MM.1S (cell line): Measurements from ENCODE around the gene SAMD4A.

ENCODE experiments used
- DNase-seq: peaks from one replicate; pipeline ENCODE4 v3.0.0-alpha.2; 2015
- H2AFZ ChIP-seq: fragments of 300-600 bp; sonication (generic); 2 replicates; pipeline ENCODE4 v1.6.0; 2016; ENCODE audit warnings: antibody characterized with exemption, low read length
- H3F3A ChIP-seq: fragments of 300-600 bp; sonication (generic); 2 replicates; pipeline ENCODE4 v1.6.1; 2016; ENCODE audit warnings: mild to moderate bottlenecking, antibody characterized with exemption, low read length, moderate library complexity, mixed read lengths; ENCODE audit not compliant: insufficient read depth
- H3K27ac ChIP-seq: fragments of 300-600 bp; sonication (generic); 2 replicates; pipeline ENCODE4 v1.5.1; 2016; ENCODE audit warnings: mild to moderate bottlenecking, low read length
- H3K27me3 ChIP-seq: fragments of 300-600 bp; sonication (generic); replicated peaks from 2 replicates; pipeline ENCODE4 v1.6.0; 2016; ENCODE audit warnings: low read length; ENCODE audit not compliant: insufficient read depth
- H3K36me3 ChIP-seq: fragments of 300-600 bp; sonication (generic); replicated peaks from 2 replicates; pipeline ENCODE4 v1.6.1; 2016; ENCODE audit warnings: mild to moderate bottlenecking, low read length, mixed read lengths; ENCODE audit not compliant: insufficient read depth
- H3K4me1 ChIP-seq: fragments of 300-600 bp; sonication (generic); 2 replicates; pipeline ENCODE4 v1.6.1; 2016; ENCODE audit warnings: low read length, mixed read lengths
- H3K4me2 ChIP-seq: fragments of 300-600 bp; sonication (generic); 2 replicates; pipeline ENCODE4 v1.6.0; 2016; ENCODE audit warnings: low read depth, low read length
- H3K4me3 ChIP-seq: fragments of 300-600 bp; sonication (generic); 2 replicates; pipeline ENCODE4 v1.5.1; 2016; ENCODE audit warnings: low read length, mixed read lengths
- H3K79me2 ChIP-seq: fragments of 300-600 bp; sonication (generic); 2 replicates; pipeline ENCODE4 v1.6.1; 2016; ENCODE audit warnings: mixed run types, low read length, mixed read lengths
- H3K9ac ChIP-seq: fragments of 300-600 bp; sonication (generic); 2 replicates; pipeline ENCODE4 v1.6.1; 2016; ENCODE audit warnings: low read length, mixed read lengths
- H3K9me2 ChIP-seq: fragments of 300-600 bp; sonication (generic); replicated peaks from 2 replicates; pipeline ENCODE4 v1.6.1; 2016; ENCODE audit warnings: mild to moderate bottlenecking, low read length, mixed read lengths; ENCODE audit not compliant: insufficient read depth
- H3K9me3 ChIP-seq: fragments of 300-600 bp; sonication (generic); replicated peaks from 2 replicates; pipeline ENCODE4 v1.6.1; 2016; ENCODE audit warnings: mild to moderate bottlenecking, low read length, mixed read lengths; ENCODE audit not compliant: insufficient read depth
- H4K20me1 ChIP-seq: fragments of 300-600 bp; sonication (generic); 2 replicates; pipeline ENCODE4 v1.6.1; 2016; ENCODE audit warnings: mild to moderate bottlenecking, low read length, moderate library complexity, mixed read lengths; ENCODE audit not compliant: insufficient read depth
- EZH2 ChIP-seq: fragments of 300-600 bp; sonication (generic); optimal IDR thresholded peaks from 2 replicates; pipeline ENCODE3; 2017; ENCODE audit warnings: low read depth, mild to moderate bottlenecking, antibody characterized with exemption, low read length, mixed read lengths
- EZH2phosphoT487 ChIP-seq: fragments of 300-600 bp; sonication (generic); IDR thresholded peaks from 2 replicates; pipeline ENCODE4 v1.6.1; 2018; ENCODE audit warnings: antibody characterized with exemption, low read length
- TF ChIP-seq, protein P1 (sequence below): fragments of 300-600 bp; sonication (generic); IDR thresholded peaks from 2 replicates; pipeline ENCODE4 v1.5.1; 2016; ENCODE audit warnings: antibody characterized with exemption, low read length, mixed read lengths

SAMD4A gene

DNA sequence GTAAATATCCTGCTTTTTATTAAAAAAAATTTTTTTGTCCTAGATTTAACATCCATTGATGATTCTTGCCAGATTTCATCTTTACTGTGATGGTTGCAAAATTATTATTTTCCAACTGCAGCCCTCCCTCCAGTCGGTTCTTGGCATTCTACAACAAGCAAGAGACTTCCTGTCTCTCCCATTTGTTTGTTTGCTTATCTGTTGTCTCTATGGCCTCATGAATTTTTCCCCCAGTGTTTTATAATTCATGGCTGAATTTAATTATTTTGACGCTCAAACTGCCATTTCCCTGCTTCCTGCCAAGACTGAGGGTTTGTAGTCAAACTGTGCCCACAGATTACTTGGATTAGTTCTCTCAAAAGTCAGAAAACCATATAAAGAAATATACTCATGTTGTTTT lies 31.3 kb upstream of the SAMD4A start:
- H3K9ac ChIP-seq: no peak overlapping the region
- no peaks in the 10 kb centered on the region for H3K36me3 ChIP-seq
- no peak overlapping the region for H2AFZ ChIP-seq
- H3K9me3 ChIP-seq: no peaks in the 10 kb centered on the region
- no peaks in the 10 kb centered on the region for H3K9me2 ChIP-seq
- no peaks in the 10 kb centered on the region for H4K20me1 ChIP-seq
- no peak overlapping the region for H3K27ac ChIP-seq
- H3F3A ChIP-seq: peaks cover 17% of the 10 kb centered on the region
- TF ChIP-seq EZH2 (no peak), EZH2phosphoT487 (no peak)
- TF ChIP-seq, protein P1, sequence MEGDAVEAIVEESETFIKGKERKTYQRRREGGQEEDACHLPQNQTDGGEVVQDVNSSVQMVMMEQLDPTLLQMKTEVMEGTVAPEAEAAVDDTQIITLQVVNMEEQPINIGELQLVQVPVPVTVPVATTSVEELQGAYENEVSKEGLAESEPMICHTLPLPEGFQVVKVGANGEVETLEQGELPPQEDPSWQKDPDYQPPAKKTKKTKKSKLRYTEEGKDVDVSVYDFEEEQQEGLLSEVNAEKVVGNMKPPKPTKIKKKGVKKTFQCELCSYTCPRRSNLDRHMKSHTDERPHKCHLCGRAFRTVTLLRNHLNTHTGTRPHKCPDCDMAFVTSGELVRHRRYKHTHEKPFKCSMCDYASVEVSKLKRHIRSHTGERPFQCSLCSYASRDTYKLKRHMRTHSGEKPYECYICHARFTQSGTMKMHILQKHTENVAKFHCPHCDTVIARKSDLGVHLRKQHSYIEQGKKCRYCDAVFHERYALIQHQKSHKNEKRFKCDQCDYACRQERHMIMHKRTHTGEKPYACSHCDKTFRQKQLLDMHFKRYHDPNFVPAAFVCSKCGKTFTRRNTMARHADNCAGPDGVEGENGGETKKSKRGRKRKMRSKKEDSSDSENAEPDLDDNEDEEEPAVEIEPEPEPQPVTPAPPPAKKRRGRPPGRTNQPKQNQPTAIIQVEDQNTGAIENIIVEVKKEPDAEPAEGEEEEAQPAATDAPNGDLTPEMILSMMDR: no peak
- no peaks in the 10 kb centered on the region for H3K79me2 ChIP-seq
- peaks cover 15% of the 10 kb centered on the region; the same call in 1 of the 2 replicates for H3K4me1 ChIP-seq
- H3K4me2 ChIP-seq: no peak overlapping the region
- no peak overlapping the region for H3K4me3 ChIP-seq
- no peaks in the 10 kb centered on the region for H3K27me3 ChIP-seq
- DNase-seq: no peak

GRCh38 chr14:54537651-54538050 lies 29.3 kb upstream of the SAMD4A start:
- H3K36me3 ChIP-seq: no peaks in the 10 kb centered on the region
- DNase-seq: no peak
- no peaks in the 10 kb centered on the region for H4K20me1 ChIP-seq
- H3K4me1 ChIP-seq: 0 out of 2 replicates have a peak, but pooled peaks cover 2% of the 10 kb centered on the region
- TF ChIP-seq EZH2phosphoT487 (no peak), EZH2 (no peak)
- TF ChIP-seq, protein P1: no peak
- no peaks in the 10 kb centered on the region for H3K27me3 ChIP-seq
- no peaks in the 10 kb centered on the region for H3K9me3 ChIP-seq
- H3K4me3 ChIP-seq: no peak overlapping the region
- H3F3A ChIP-seq: peaks cover 7% of the 10 kb centered on the region
- no peak overlapping the region for H3K4me2 ChIP-seq
- no peak overlapping the region for H3K9ac ChIP-seq
- H3K79me2 ChIP-seq: no peaks in the 10 kb centered on the region
- no peak overlapping the region for H3K27ac ChIP-seq
- H2AFZ ChIP-seq: no peak overlapping the region
- H3K9me2 ChIP-seq: no peaks in the 10 kb centered on the region

GRCh38 chr14:54538055-54538454 lies 28.9 kb upstream of the SAMD4A start:
- Histone ChIP-seq H3K27ac (no peak overlapping the region), H3K4me1 (0 out of 2 replicates have a peak, but pooled peaks cover 2% of the 10 kb centered on the region), H3K36me3 (no peaks in the 10 kb centered on the region)

More at GRCh38 chr14:54538055-54538454, 28.9 kb upstream of the SAMD4A start:
- Histone ChIP-seq H3K79me2 (no peaks in the 10 kb centered on the region), H2AFZ (no peak overlapping the region), H3K9me3 (no peaks in the 10 kb centered on the region), H3K9me2 (no peaks in the 10 kb centered on the region), H3K4me2 (no peak overlapping the region), H3K4me3 (no peak overlapping the region), H4K20me1 (no peaks in the 10 kb centered on the region), H3K27me3 (no peaks in the 10 kb centered on the region), H3F3A (peaks cover 3% of the 10 kb centered on the region), H3K9ac (no peak overlapping the region)
- TF ChIP-seq, protein P1: no peak
- TF ChIP-seq EZH2 (no peak), EZH2phosphoT487 (no peak)
- DNase-seq: no peak
